GDM1 (cell line): ENCODE measurements around the gene ONECUT2.

Experiments used
- DNase-seq: peaks from one replicate; lab custom pipeline; 2025; lab: John Stamatoyannopoulos, UW

Gene ONECUT2

GRCh38 chr18:57431467-57432080 lies 3.6 kb upstream of the ONECUT2 start:
- DNase-seq: no peak

GRCh38 chr18:57432140-57432539 lies 3.0 kb upstream of the ONECUT2 start:
- DNase-seq: no peak

GRCh38 chr18:57432751-57433400 lies 2.3 kb upstream of the ONECUT2 start:
- DNase-seq: no peak

GRCh38 chr18:57433482-57433881 lies 1.7 kb upstream of the ONECUT2 start:
- no peak for DNase-seq

- DNase-seq: no peak
Measured at GRCh38 chr18:57433934-57434535, 1.1 kb upstream of the ONECUT2 start.

- DNase-seq: no peak
Measured at GRCh38 chr18:57435846-57436190, 644 bp downstream of the ONECUT2 start.

- no peak for DNase-seq
Measured at GRCh38 chr18:57436191-57436964, 1.2 kb downstream of the ONECUT2 start.

- no peak for DNase-seq
Measured at GRCh38 chr18:57436965-57437333, 1.8 kb downstream of the ONECUT2 start.

GRCh38 chr18:57437402-57437765 lies 2.2 kb downstream of the ONECUT2 start:
- no peak for DNase-seq

GRCh38 chr18:57437766-57438671 lies 2.8 kb downstream of the ONECUT2 start:
- DNase-seq: peak; percentile 45

GRCh38 chr18:57438743-57439608 lies 3.8 kb downstream of the ONECUT2 start:
- DNase-seq: no peak

GRCh38 chr18:57439609-57439968 lies 4.4 kb downstream of the ONECUT2 start:
- no peak for DNase-seq

- DNase-seq: no peak
Measured at GRCh38 chr18:57439985-57440330, 4.8 kb downstream of the ONECUT2 start.

GRCh38 chr18:57440331-57441070 lies 5.3 kb downstream of the ONECUT2 start:
- no peak for DNase-seq

- peak; percentile 14 for DNase-seq
Measured at GRCh38 chr18:57441071-57441794, 6.1 kb downstream of the ONECUT2 start.

- no peak for DNase-seq
Measured at GRCh38 chr18:57443247-57443646, 8.1 kb downstream of the ONECUT2 start.

GRCh38 chr18:57443702-57444101 lies 8.5 kb downstream of the ONECUT2 start:
- no peak for DNase-seq

GRCh38 chr18:57444301-57444759 lies 9.2 kb downstream of the ONECUT2 start:
- DNase-seq: no peak

GRCh38 chr18:57445488-57446319 lies 10.5 kb downstream of the ONECUT2 start:
- no peak for DNase-seq
